Fibroblast of lung (primary cell): ENCODE measurements around the gene AGAP1.

Experiments used
- CTCF ChIP-seq, 2 donors: IDR thresholded peaks in 1 of 2; conservative IDR thresholded peaks in 1 of 2; 1 replicate in 1 of 2; 2 replicates in 1 of 2; pipeline ENCODE4 v1.5.1; 2011 to 2012; ENCODE audit warnings: low read length in 2 of 2, control low read depth in 1 of 2, inconsistent platforms in 1 of 2, low read depth in 1 of 2, mild to moderate bottlenecking in 1 of 2
- EZH2 ChIP-seq: IDR thresholded peaks from 2 replicates; pipeline ENCODE4 v1.5.1; 2012; ENCODE audit warnings: low read length, control low read depth, mild to moderate bottlenecking; ENCODE audit errors: missing control alignments

- TF ChIP-seq CTCF (conservative IDR thresholded peaks at IDR 0.05 in 1 of 2, IDR thresholded peaks at IDR 0.05 in 1 of 2; ENCODE audit: low read depth in 1 of 2, low read length in 2 of 2) (no peak), EZH2 (no peak)
Observed at GRCh38 chr2:235453605-235454151, 40.2 kb upstream of the AGAP1 start.
